ENCODE results near the gene MCRS1. TPM values are rescaled to one million over a fixed set of nuclear protein-coding genes. Genes with fewer than 3 reads are reported as not detected.
A peak's percentile ranks its signal among the peaks of the same experiment; 100 is the strongest.
"Not testable (repeated sequence)": the region's sequence is repeated elsewhere in the genome, so short reads cannot be mapped to it uniquely, and the experiment has no call there.

The MCRS1 gene
- total RNA-seq, 1 experiment from 2014 or later, result 62.6 TPM

- no peak for DNase-seq (ENCODE audit: low read depth)
Measured at GRCh38 chr12:49541911-49542505, 25.9 kb downstream of the MCRS1 start.

GRCh38 chr12:49541140-49541861 lies 26.6 kb downstream of the MCRS1 start:
- no peak for DNase-seq (ENCODE audit: low read depth)

- no peak for DNase-seq (ENCODE audit: low read depth)
Measured at GRCh38 chr12:49540229-49541139, 27.5 kb downstream of the MCRS1 start.

- no peak for DNase-seq (ENCODE audit: low read depth)
Measured at GRCh38 chr12:49539406-49540228, 28.3 kb downstream of the MCRS1 start.

GRCh38 chr12:49538510-49539403 lies 29.2 kb downstream of the MCRS1 start, which contains the start of gene KCNH3:
TSS of gene KCNH3 (plus strand) at chr12:49539030. CDS start at chr12:49539417, 387 bp downstream.
- DNase-seq (ENCODE audit: low read depth), result peak; percentile 45

- no peak for DNase-seq (ENCODE audit: low read depth)
Measured at GRCh38 chr12:49537752-49538509, 30.0 kb downstream of the MCRS1 start.

- no peak for DNase-seq (ENCODE audit: low read depth)
Measured at GRCh38 chr12:49537231-49537751, 30.7 kb downstream of the MCRS1 start.

- no peak for DNase-seq (ENCODE audit: low read depth)
Measured at GRCh38 chr12:49536526-49537071, 31.3 kb downstream of the MCRS1 start.

- no peak for DNase-seq (ENCODE audit: low read depth)
Measured at GRCh38 chr12:49535921-49536525, 31.9 kb downstream of the MCRS1 start.

GRCh38 chr12:49534731-49535278 lies 33.1 kb downstream of the MCRS1 start:
- DNase-seq (ENCODE audit: low read depth), result no peak

- DNase-seq (ENCODE audit: low read depth), result not testable (repeated sequence)
Measured at GRCh38 chr12:49534122-49534521, 33.8 kb downstream of the MCRS1 start.

- no peak for DNase-seq (ENCODE audit: low read depth)
Measured at GRCh38 chr12:49533331-49533730, 34.6 kb downstream of the MCRS1 start.

- DNase-seq (ENCODE audit: low read depth), result no peak
Measured at GRCh38 chr12:49531745-49532144, 36.2 kb downstream of the MCRS1 start.

- DNase-seq (ENCODE audit: low read depth), result no peak
Measured at GRCh38 chr12:49529414-49529813, 38.5 kb downstream of the MCRS1 start.

- DNase-seq (ENCODE audit: low read depth), result no peak
Measured at GRCh38 chr12:49527361-49528130, 40.4 kb downstream of the MCRS1 start.

GRCh38 chr12:49525942-49526341 lies 42.0 kb downstream of the MCRS1 start:
- no peak for DNase-seq (ENCODE audit: low read depth)

GRCh38 chr12:49524660-49525324 lies 43.1 kb downstream of the MCRS1 start:
- no peak for DNase-seq (ENCODE audit: low read depth)

Measured in LHCN-M2 (cell line).